Ovary (tissue), 3 donors: ENCODE results near the gene NAP1L5.

Experiments used
- CTCF ChIP-seq, 3 donors: fragments of 450-650 bp in 2 of 3; fragments of 200-600 bp in 1 of 3; IDR thresholded peaks; one replicate each; pipeline versions ENCODE4 v1.5.1 to v1.8.0; 2016 to 2022; ENCODE audit warnings: antibody characterized with exemption in 3 of 3, mild to moderate bottlenecking in 1 of 3
- POLR2A ChIP-seq: fragments of 450-650 bp; IDR thresholded peaks from one replicate; pipeline ENCODE4 v1.6.1; 2017; ENCODE audit warnings: antibody characterized with exemption, mild to moderate bottlenecking, moderate library complexity
- donor health status: DM: no; HTN: no; CAD: no.

- TF ChIP-seq CTCF (IDR thresholded peaks at IDR 0.05) = no peak
- TF ChIP-seq POLR2A = no peak
Observed at GRCh38 chr4:88745175-88745574, 47.5 kb upstream of the NAP1L5 start.
